Inferior parietal cortex (tissue), 1 donor: ENCODE results near the gene ZNF653.
"Not testable (repeated sequence)": the region's sequence is repeated elsewhere in the genome, so short reads cannot be mapped to it uniquely, and the experiment has no call there.

Experiments
- DNase-seq: peaks from one replicate; pipeline ENCODE4 v3.0.0-alpha.2; 2016; ENCODE audit errors: extremely low spot score

The ZNF653 gene

DNA sequence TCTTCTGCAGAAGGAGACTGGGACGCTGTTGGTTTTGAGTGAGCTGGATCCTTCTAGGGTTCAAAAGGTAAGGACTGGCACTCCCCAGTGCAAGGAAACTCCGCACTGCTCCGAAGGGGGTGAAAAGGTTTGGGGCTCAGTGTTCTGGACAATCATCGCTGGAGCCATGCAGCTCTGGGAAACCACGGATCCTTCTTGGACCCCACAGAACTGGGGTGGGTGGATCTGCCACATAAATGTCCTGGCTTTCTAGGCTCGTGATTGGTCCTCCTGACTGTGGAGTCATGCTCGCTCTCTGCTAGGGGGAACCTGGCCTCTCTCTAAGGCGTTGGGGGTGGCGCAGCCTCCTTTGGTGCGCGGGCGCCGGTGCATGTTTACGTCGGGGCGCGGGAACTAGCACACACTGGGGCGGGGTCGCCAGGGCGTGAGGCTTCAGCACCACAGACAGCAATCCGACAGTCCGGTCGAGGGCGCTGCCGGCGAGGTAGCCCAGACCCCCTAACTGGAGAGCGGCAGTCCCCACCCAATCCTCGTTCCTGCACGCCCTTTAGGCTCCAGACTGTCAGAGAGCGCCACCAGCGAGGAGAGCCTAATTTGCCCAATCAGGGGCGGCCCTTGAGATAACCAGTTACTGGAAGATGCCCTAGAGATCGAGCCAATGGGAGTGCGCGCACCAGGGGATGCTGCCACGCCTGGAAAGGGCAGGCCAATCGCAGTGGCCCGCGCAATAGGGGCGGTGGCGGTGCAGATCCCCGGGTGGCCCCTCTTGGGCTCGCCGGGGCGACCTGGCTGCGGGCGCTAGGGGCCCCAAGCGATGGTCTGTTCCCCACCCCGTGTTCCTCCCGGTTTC, 23.9 kb downstream of the ZNF653 start:
- DNase-seq, result peak; percentile 96

DNA sequence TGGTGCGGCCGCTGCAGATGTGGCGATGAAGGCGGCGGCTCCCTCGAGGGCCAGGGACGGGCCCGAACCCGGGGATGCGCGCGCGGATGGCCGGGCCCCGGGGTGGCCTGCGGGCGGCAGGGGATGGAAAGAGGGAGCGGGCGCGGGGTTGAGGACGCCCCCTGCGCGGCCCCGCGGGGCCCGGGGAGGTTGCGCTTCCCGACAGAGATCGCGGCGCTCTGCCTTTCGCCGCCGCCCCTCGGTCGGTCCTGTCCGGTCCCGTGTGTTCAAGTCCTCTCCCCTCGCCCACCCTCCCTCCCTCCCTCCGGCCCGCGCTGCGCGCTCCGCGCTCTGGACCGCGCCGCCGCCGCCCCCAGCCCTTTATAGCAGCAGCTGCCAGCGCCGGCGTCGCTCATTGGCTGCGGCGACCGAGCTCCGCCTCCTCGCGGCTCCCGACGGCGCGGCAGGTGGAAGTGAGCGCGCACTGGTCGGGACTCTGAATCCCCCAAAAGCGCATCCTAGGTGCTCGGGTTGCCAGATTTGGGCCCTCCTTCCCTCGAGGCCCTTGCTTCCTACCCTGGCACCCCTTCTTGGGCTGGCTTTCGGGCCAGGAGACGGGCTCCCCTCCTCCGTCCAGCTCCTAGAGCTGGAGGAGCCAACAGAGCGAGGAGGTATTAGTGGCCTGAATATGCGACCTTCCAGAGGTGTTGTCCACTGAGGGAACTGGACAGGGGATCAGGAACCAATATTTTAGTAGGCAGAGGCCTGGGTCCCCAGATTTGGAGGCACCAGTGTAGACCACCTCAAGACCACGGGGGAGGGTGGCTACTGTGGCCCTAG, 24.7 kb downstream of the ZNF653 start, which contains the start of gene ELAVL3:
ELAVL3 (minus strand) TSS at position 332 of the 819 bp plus-strand sequence. CDS start 438 bp downstream, outside the sequence.
- peak; percentile 67 for DNase-seq

DNA sequence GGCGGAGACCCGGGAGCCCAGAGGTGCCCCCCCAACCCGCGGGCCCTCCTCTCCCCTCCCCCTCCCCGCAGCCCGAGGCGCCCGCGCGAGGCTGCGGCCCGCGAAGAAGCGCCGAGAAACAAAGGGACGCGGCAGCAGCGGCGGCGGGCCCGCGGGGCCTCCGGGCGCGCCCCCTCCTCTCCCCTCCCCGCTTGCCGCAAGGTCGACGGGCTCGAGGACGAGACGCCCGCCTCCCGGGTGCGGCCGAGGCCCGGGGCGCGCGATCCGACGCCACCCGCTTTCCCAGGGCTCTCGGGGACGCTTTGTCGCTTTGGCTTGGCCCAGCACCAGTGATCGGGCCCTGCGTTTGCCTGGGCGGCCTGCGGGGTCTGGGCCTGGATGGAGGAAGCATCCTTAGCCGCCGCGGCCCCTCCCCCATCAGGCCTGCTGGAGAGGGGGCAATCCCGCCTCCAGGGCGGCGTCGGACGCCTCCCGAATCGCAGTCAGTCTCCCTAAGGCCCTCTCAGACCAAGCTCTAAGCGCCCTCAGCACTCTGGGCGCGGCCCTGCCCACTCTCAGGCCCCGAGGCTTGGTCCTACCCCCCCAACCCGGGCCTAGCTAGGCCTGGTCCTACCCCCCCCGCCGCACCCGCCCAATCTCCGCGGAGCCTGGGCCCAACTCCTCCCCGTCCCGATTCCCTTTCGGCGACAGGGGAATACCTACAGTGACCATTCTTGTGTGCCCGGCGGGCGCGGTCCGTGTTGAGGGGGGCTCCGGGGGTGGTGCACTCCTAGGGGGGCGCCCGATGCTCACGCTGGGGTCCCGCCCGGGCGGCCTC, 25.5 kb downstream of the ZNF653 start:
- DNase-seq, result no peak

DNA sequence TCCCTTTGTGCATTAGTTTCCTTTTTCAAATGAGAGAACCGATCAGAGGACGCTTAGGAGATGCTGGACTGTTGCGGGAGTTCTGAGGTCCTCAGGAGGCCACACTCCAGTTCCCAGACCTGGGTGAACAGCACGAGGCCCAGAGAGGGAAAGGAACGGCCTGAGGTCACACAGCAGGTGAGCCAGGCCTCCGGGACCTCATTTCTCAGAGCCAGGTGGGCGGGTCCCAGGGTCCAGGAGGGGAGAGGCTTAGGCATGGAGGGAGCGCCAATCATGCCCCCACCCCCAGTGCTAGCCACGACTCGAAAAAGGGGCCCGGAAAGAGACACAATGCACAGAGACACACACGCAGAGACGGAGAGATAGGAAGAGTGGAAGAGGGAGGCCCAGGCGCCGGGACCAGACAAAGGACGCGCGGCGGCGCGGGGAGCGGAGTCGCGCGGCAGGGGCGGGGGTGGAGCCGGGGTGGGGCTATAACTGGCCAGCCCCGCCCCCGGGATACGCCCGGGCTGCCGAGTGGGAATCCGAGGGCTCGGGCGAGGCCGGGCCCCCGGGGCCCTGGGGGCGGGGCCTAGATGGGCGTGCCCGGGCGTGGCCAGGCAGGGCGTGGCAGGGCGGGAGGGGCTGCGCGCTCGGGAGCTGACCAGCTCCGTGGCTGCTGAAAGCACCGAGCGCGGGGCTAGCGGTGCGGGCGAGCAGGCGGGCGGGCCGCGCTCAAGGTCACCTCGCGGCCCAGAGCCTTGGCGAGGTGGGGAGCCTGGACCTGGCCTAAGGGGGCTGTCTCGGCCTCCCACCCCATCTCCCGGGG, 26.3 kb downstream of the ZNF653 start:
- peak; percentile 62 for DNase-seq

DNA sequence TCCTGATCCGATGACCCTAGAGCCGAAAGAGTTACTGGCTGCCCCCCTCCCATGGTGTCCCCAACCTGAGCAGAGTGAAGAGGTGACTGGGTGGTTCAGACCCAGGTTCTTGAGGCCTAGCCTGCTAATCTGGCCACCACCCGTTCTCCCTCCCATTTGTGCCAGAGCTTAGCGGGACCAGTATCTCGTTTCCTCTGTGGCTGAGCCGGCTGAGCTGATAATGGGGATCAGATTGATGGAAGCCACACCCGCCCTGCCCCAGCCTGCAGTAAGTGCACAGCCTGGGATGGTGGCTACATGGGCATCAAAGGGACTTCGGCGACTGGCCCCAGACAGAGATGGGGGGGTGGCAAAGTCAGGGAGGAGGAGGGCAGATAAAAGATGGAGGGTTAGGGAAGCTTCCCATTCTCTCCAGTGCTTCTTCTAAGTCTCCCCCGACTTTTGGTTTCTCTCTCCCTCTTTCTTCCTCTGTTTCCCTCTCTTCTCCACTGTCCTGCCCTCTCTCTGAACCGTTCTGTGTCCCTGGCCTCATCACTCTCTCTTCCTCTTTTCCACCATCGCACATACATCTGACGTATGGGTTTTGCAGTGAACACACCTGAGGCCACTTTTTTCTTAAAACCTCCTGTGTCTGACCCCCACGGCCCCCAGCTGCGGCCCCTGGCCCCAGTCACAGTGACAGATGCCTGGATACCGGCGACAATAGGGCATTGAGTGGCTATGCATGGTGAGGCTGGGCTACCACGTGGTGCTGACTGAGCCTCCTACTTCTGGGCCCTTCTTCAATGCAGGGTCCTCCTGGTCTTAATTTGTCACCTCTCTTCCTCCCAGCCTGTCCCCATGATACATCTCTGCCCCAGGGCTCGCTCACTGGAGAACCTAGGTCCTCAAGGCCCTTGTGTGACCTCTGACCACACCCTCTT, 27.2 kb downstream of the ZNF653 start:
- no peak for DNase-seq

DNA sequence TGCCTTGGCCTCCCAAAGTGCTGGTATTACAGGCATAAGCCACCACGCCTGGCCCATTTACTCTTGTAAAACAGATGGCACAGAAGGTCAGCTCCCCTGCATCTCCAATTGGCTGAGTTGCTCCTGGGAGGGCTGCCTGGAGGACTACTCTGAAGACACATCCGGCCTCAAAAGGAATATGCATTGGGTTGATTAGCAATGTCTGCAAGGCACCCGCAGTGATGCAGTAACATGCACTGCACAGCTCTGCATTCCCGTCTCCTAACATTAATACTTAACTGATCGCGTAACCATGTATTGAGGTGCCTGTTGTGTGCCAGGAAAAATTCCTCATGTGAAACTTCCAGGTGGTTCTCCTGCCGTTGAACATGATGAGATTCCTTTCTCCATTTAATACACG, 29.8 kb downstream of the ZNF653 start:
- no peak for DNase-seq

DNA sequence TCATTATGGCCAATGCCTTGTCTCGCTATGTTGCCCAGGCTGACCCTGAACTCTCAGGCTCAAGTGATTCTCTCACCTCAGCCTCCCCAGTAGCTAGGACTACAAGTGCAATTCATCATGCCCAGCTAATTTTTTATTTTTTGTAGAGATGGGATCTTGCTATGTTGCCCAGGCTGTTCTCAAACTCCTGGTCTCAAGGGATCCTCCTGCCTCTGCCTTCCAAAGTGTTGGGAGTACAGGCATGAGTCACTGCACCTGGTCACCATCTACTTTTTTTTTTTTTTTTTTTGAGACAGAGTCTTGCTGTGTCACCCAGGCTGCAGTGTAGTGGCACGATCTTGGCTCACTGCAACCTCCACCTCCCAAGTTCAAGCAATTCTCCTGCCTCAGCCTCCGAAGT, 30.3 kb downstream of the ZNF653 start:
- DNase-seq, result not testable (repeated sequence)

DNA sequence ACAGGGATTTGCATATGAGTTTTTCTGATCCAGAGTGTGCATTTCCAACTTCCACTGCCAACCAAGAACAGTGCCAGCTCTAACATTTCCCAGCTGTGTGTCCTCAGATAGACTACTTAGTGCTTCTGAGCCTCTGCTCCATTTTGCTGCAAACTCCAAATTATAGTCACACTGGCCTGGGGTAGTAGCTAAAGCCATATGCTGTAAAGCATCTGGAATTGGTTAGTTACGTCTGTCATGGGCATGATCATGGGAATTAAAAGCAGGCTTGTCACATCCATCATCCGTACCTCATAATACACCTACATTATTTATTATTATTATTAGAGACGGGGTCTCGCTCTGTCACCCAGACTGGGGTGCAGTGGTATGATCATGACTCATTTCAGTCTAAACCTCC, 31.9 kb downstream of the ZNF653 start:
- no peak for DNase-seq

DNA sequence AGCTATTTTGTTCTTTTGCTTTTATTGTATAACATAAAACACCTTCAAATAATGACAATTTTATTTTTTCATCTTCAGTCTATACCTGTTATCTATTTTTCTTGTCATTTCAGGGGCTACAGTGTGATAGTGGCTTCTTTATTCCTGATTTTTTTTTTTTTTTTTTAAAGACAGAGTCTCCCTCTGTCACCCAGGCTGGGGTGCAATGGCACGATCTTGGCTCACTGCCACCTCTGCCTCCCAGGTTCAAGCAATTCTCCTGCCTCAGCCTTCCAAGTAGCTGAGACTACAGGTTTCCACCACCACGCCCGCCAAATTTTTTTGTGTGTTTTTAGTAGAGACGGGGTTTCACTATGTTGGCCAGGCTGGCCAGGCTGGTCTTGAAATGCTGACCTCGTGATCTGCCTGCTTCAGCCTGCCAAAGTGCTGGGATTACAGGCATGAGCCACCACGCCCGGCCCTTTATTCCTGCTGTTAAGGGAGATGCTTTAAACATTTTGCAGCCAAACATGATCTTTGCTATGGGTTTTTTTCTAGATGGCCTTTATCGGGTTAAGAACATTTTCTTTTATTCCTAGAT, 37.3 kb downstream of the ZNF653 start:
- DNase-seq, result not testable (repeated sequence)

DNA sequence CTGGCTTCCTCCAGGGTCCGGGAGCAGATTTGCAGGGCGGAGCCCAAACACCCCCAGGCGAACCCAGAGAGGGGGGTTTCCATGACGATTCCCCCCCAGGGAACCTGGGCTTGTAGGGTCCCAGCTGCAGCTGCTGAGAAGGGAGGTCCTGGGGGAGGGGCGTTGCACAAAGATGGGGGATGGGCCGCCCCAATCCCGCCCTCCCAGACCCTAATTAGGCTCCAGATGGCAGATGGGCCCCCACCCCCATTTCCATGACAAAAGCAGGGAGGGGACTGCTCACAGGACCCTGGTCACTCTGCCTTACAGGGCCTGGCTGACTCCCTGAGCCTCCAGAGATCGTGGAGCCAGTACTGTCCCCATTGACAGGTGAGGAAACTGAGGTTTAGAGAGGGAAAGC, 40.0 kb downstream of the ZNF653 start:
- DNase-seq, result no peak

DNA sequence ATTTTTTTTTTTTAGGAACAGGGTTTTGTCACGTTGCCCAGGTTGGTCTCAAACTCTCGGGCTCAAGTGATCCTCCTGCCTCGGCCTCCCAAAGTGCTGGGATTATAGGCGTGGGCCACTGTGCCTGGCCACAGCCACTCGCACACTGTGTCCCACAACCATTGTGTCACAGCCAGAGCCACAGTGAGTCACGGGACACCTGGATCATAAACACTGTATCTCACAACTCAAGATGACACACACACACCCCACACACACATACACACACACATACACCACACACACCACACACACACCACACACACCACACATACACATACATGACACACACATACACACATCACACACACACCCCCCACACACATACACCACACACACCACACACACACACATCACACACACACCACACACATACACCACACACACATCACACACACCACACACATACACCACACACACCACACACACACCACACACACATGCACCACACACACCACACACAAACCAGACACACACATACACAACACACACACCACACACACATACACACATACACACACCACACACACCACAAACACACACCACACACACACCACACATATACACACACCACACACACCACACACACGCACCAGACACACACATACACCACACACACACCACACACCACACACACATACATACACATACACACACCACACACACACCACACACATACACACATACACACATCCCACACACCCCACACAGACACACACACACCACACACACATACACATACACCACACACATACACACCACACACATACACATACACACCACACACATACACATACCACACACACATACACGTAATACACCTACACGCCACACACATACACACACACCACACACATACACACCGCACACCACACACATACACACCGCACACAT, 41.0 kb downstream of the ZNF653 start:
- DNase-seq, result no peak

DNA sequence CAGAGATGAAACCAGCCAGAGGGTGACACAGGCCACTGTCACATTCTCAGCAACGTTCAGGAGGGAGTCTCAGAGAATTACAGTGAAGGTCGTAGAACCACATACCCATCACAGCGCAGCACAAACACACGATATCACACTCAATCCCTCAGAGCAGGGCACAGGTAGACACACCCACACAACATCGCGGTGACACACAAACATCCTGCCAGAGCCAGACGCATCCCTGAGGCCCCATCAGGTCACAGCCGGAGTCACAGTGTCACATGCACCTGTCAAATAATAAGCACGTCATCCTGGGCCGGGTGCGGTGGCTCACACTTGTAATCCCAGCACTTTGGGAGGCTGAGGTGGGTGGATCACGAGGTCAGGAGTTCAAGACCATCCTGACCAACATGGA, 42.2 kb downstream of the ZNF653 start:
- DNase-seq, result no peak

DNA sequence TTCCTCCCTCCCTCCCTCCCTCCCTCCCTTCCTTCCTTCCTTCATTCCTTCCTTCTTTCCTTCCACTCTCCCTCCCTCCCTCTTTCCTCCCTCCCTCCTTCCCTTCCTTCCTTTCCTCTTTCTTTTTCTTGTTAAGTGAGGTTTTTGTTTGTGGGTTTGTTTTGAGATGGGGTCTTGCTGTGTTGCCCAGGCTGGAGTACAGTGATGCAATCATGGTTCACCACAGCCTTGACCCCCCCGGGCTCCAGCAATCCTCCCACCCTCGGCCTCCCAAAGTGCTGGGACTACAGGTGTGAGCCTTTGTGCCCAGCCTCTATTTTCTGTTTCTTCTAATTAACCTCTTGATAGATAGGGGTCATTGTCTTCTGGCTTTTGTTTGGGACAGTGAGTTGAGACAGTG, 44.2 kb downstream of the ZNF653 start:
- no peak for DNase-seq

DNA sequence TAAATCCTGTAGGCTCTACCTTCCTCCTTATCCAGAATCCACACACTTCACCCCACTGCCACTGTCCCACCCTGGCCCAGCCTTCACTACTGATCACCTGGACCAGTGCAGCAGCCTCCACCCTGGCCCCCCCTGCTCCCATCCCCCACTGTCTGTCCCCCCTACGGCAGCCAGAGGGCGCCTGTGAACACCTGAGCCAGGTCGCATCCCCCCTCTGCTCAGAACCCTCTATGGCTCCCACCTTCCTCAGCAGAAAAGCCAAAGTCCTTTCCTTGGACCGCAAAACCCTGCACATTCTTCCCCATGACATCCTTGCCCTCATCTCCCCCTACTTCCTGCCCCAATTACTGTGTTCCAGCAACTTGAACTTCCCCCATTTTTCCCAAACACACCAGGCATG, 45.4 kb downstream of the ZNF653 start:
- no peak for DNase-seq

DNA sequence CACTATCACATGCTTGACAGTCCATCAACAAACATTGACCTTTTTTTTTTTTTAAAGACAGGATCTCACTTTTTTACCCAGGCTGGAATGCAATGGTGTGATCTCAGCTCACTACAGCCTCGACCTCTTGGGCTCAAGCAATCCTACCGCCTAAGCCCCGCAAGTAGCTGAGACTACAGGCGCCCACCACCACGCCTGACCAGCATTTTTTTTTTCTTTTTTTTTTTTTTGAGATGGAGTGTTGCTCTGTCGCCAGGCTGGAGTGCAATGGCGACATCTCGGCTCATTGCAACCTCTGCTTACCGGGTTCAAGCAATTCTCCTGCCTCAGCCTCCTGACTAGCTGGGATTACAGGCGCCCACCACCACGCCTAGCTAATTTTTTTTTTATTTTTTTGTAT, 46.7 kb downstream of the ZNF653 start:
- DNase-seq, result not testable (repeated sequence)

DNA sequence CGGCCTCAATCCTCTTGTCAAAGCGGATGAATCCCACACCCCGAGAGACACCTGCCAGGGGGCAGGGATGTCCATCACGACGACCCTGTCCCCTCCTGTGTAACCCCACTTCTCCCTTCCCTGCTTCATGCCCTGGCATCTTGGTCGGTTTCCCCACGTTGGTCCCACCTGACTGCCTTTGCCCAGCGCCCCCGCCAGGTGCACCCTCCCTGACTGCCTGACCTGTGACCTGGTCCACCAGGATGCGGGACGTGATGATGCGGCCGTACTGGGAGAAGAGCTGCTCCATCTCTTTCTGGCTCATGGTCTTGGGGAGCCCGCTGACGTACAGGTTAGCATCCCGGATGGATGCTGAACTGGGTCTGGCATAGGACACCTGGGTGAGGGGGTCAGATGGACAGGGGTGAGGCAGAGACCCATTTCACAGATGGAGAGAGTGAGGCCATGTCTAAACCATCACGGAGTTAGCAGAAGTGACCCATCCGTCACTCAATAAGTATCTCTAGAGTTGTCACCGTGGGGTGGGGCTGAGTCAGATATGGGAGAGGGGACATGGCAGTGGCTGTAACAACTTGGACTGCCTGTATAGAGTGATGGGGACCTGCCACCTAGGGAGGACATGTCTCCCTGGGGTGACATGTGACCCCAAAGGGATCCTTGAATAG, 47.3 kb downstream of the ZNF653 start:
- no peak for DNase-seq

DNA sequence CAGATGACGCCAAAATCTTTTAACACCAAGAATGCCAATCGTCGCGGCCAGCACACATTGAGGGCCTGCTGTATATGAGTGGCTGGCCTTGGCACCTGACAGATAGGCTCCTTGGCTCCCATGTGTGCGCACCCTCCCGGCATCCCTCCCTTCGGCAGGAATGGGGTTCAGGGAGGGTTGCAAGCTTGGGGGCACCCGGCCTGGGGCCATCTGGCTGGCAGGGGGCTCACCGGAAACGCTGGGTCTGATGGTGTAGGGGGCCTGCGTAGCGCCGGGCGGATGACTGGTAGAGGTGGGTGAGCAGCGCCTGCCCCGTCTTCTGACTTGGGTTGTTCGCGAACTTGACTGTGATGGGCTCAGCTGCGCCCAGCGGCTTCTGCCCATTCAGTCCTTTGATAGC, 47.8 kb downstream of the ZNF653 start:
- DNase-seq, result no peak

DNA sequence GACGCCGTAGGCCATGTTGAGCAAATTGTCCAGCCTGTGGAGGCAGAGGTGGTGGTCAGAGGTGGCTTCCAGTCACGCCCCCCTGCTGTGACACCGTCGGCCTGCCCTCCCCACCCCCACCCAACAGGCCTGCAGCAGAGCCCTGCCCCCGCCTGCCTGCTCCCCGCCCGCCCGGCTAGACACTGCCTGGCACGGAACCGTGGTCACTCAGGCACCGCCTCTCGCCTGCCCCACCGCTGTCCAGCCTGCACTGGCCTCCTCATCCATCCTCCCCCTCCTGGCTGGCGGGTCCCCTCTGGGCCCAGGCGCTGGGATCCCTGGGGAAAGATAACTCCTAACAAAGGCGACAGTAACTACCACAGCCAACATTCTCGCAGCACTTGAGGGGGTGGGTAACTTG, 48.5 kb downstream of the ZNF653 start:
- DNase-seq, result peak; percentile 65
